NB4 (cell line): ENCODE data around the gene TMEM156.

Experiments used
- MYC ChIP-seq: IDR thresholded peaks from 2 replicates; pipeline ENCODE4 v1.6.1; 2011; ENCODE audit warnings: low read depth, low read length
- POLR2A ChIP-seq: IDR thresholded peaks from 2 replicates; pipeline ENCODE4 v1.6.1; 2011; ENCODE audit warnings: mild to moderate bottlenecking; ENCODE audit not compliant: insufficient read length; ENCODE audit errors: extremely low read depth
- TF ChIP-seq, protein P1 (sequence below): IDR thresholded peaks from one replicate; pipeline ENCODE4 v1.5.1; 2012; ENCODE audit warnings: low read depth, low read length
- TF ChIP-seq, protein P2 (sequence below): IDR thresholded peaks from 2 replicates; pipeline ENCODE4 v1.6.1; 2011; ENCODE audit warnings: low read depth, low read length

GRCh38 chr4:39068907-39069306 lies 36.7 kb upstream of the TMEM156 start:
- TF ChIP-seq, protein P1, sequence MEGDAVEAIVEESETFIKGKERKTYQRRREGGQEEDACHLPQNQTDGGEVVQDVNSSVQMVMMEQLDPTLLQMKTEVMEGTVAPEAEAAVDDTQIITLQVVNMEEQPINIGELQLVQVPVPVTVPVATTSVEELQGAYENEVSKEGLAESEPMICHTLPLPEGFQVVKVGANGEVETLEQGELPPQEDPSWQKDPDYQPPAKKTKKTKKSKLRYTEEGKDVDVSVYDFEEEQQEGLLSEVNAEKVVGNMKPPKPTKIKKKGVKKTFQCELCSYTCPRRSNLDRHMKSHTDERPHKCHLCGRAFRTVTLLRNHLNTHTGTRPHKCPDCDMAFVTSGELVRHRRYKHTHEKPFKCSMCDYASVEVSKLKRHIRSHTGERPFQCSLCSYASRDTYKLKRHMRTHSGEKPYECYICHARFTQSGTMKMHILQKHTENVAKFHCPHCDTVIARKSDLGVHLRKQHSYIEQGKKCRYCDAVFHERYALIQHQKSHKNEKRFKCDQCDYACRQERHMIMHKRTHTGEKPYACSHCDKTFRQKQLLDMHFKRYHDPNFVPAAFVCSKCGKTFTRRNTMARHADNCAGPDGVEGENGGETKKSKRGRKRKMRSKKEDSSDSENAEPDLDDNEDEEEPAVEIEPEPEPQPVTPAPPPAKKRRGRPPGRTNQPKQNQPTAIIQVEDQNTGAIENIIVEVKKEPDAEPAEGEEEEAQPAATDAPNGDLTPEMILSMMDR = no peak
- TF ChIP-seq POLR2A (no peak), MYC (no peak)
- TF ChIP-seq, protein P2, sequence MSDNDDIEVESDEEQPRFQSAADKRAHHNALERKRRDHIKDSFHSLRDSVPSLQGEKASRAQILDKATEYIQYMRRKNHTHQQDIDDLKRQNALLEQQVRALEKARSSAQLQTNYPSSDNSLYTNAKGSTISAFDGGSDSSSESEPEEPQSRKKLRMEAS = no peak
